ENCODE results near the gene IL6R.

The IL6R gene

DNA sequence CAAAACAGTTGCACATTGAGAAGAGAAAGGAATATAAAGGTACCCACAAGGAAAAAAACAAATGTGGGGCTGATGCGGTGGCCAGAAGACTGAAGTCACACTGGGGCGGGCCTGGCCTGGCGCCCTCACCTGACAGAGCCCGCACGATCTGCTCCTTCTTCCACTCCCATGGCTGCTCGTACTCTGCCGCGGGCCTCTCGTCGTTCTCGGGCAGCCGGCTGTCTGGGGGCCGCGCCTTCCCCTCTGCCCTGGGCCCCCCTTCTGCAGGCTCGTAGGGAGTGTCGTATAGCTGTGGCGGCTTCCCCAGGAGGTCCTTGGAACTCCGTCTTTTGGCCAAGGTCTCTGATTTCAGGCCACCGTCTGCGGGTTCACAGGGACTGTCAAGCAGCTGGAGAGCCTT is 83.8 kb downstream of the IL6R start:
- Histone ChIP-seq H3K4me3 (ENCODE audit: extremely low read depth, insufficient read depth, low read length, poor library complexity, severe bottlenecking) (no peak overlapping the region), H3K4me1 (ENCODE audit: control insufficient read depth, insufficient read depth, low read length, poor library complexity, severe bottlenecking) (peaks cover 9% of the 10 kb centered on the region), H3K27ac (ENCODE audit: low read depth, low read length, severe bottlenecking) (no peak overlapping the region), H3K9me3 (ENCODE audit: control insufficient read depth, low read length) (no peaks in the 10 kb centered on the region), H3K36me3 (ENCODE audit: control insufficient read depth, insufficient read depth, low read length) (no peaks in the 10 kb centered on the region)
- WGBS, 2 experiments (ENCODE audit: insufficient coverage in 2 of 2): 85 to 90% methylated on average over 18 to 20 of the region's 20 CpGs

DNA sequence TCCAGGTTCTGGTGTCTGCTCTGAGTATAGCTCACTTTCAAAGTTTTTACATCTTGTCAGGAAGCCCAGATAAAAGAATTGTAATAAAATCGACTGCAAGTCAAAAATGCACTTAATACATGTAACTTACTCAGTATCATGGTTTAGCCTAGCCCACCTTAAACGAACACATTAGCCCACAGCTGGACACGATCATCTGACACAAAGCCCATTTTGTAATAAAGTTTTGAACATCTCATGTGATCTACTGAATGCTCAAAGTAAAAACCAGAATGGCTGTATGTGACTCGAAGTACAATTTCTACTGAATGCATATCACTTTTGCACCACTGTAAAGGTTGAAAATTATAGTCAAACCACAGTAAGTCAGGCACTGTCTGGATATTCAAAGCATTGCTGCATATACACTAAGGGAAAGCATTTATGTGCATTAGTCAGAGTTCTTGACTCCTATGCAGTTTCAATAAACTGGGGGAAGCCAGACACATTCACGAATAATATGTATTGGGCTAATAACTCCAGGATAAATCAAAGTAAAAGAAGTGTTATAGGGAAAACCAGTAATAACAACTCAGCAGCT is 84.6 kb downstream of the IL6R start:
- H3K9me3 ChIP-seq (ENCODE audit: control insufficient read depth, low read length): no peaks in the 10 kb centered on the region
- WGBS, 2 experiments (ENCODE audit: insufficient coverage in 2 of 2): 90 to 93% methylated on average over 3 to 4 of the region's 5 CpGs
- H3K36me3 ChIP-seq (ENCODE audit: control insufficient read depth, insufficient read depth, low read length): no peaks in the 10 kb centered on the region

GRCh38 chr1:154490317-154490716 is 85.2 kb downstream of the IL6R start:
- WGBS, 2 experiments (ENCODE audit: insufficient coverage in 2 of 2): 80 to 85% methylated on average over 1 of the region's 1 CpG
- H3K27ac ChIP-seq (ENCODE audit: low read depth, low read length, severe bottlenecking): no peak overlapping the region
- no peaks in the 10 kb centered on the region for H3K9me3 ChIP-seq (ENCODE audit: control insufficient read depth, low read length)
- H3K4me1 ChIP-seq (ENCODE audit: control insufficient read depth, insufficient read depth, low read length, poor library complexity, severe bottlenecking): peaks cover 7% of the 10 kb centered on the region
- H3K36me3 ChIP-seq (ENCODE audit: control insufficient read depth, insufficient read depth, low read length): no peaks in the 10 kb centered on the region
- H3K4me3 ChIP-seq (ENCODE audit: extremely low read depth, insufficient read depth, low read length, poor library complexity, severe bottlenecking): no peak overlapping the region

More for the DNA sequence above, 84.6 kb downstream of the IL6R start:
- H3K4me1 ChIP-seq (ENCODE audit: control insufficient read depth, insufficient read depth, low read length, poor library complexity, severe bottlenecking): peaks cover 9% of the 10 kb centered on the region
- H3K4me3 ChIP-seq (ENCODE audit: extremely low read depth, insufficient read depth, low read length, poor library complexity, severe bottlenecking): no peak overlapping the region
- H3K27ac ChIP-seq (ENCODE audit: low read depth, low read length, severe bottlenecking): no peak overlapping the region

DNA sequence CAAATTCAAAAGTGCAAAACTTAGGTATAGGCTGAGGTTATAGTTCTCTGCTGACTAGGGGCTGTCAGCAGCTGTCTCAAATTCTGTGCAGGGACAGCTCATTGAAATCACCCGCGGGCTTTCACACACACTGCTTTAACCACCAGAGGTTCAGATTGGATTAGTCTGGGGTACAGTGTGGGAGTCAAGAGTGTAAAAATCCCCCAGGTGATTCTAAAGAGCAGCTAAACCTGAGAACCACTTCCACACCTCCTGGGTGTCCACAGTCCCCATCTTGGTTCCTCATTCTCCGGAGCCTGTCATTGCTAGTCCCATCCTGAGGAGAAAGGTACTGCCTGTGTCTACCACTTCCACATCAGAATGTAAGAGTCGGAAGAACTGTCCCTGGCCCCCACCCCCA is 87.0 kb downstream of the IL6R start:
- H3K27ac ChIP-seq (ENCODE audit: low read depth, low read length, severe bottlenecking): no peak overlapping the region
- H3K36me3 ChIP-seq (ENCODE audit: control insufficient read depth, insufficient read depth, low read length): no peaks in the 10 kb centered on the region
- H3K9me3 ChIP-seq (ENCODE audit: control insufficient read depth, low read length): no peaks in the 10 kb centered on the region
- no peak overlapping the region for H3K4me3 ChIP-seq (ENCODE audit: extremely low read depth, insufficient read depth, low read length, poor library complexity, severe bottlenecking)
- 83 to 100% methylated on average over 1 of the region's 4 CpGs for WGBS, 2 experiments (ENCODE audit: insufficient coverage in 2 of 2)
- peaks cover 14% of the 10 kb centered on the region for H3K4me1 ChIP-seq (ENCODE audit: control insufficient read depth, insufficient read depth, low read length, poor library complexity, severe bottlenecking)

- WGBS, 2 experiments (ENCODE audit: insufficient coverage in 2 of 2): 5 to 15% methylated on average over 4 to 7 of the region's 8 CpGs
- H3K9me3 ChIP-seq (ENCODE audit: control insufficient read depth, low read length): no peaks in the 10 kb centered on the region
- H3K36me3 ChIP-seq (ENCODE audit: control insufficient read depth, insufficient read depth, low read length): no peaks in the 10 kb centered on the region
- H3K4me1 ChIP-seq (ENCODE audit: control insufficient read depth, insufficient read depth, low read length, poor library complexity, severe bottlenecking): peaks cover 19% of the 10 kb centered on the region
- H3K4me3 ChIP-seq (ENCODE audit: extremely low read depth, insufficient read depth, low read length, poor library complexity, severe bottlenecking): no peak overlapping the region
- H3K27ac ChIP-seq (ENCODE audit: low read depth, low read length, severe bottlenecking): no peak overlapping the region
Observed at GRCh38 chr1:154493276-154493675, 88.1 kb downstream of the IL6R start.

DNA sequence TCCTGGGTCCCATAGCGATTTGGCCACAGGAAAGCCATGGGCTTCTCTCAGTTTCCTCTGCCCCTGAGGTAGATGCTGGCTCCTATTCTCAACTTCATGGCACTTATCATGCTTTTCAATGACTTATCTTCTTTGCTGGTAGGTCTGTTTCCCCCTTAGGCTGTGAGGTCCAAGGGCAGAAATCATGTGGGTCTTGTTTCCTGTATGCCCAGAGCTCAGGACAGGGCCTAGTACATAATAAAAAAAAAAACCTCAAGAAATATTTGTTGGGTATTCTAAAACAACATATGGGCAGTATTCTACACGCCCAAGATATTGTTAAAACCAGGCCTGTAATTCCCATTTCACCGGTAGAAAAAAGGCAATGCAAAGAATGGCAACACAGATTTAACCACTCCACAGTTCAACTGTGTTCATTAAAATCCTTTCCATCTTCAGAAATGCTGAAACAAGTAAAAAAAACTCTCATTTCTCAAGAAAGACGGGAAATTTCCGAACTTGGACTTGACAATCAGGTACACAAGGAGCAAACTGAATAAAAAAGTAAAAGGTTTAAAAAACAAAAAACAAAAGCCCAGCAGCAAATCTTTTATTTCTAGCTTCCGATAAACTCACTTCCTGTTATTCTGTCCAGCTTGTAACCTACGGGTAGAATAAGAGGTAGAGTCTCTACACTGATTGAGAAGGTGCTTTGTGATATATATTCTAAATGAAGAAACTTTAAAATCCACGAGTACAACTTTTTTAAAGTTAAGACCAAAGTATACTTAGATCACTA is 90.5 kb downstream of the IL6R start:
- Histone ChIP-seq H3K9me3 (ENCODE audit: control insufficient read depth, low read length) (no peaks in the 10 kb centered on the region), H3K36me3 (ENCODE audit: control insufficient read depth, insufficient read depth, low read length) (no peaks in the 10 kb centered on the region), H3K4me3 (ENCODE audit: extremely low read depth, insufficient read depth, low read length, poor library complexity, severe bottlenecking) (no peak overlapping the region), H3K4me1 (ENCODE audit: control insufficient read depth, insufficient read depth, low read length, poor library complexity, severe bottlenecking) (peaks cover 19% of the 10 kb centered on the region), H3K27ac (ENCODE audit: low read depth, low read length, severe bottlenecking) (no peak overlapping the region)
- WGBS, 2 experiments (ENCODE audit: insufficient coverage in 2 of 2): 93 to 100% methylated on average over 2 to 3 of the region's 8 CpGs

- no peaks in the 10 kb centered on the region for H3K36me3 ChIP-seq (ENCODE audit: control insufficient read depth, insufficient read depth, low read length)
- H3K27ac ChIP-seq (ENCODE audit: low read depth, low read length, severe bottlenecking): peak overlapping the region; percentile 80
- no peaks in the 10 kb centered on the region for H3K9me3 ChIP-seq (ENCODE audit: control insufficient read depth, low read length)
- H3K4me1 ChIP-seq (ENCODE audit: control insufficient read depth, insufficient read depth, low read length, poor library complexity, severe bottlenecking): peaks cover 19% of the 10 kb centered on the region
- no peak overlapping the region for H3K4me3 ChIP-seq (ENCODE audit: extremely low read depth, insufficient read depth, low read length, poor library complexity, severe bottlenecking)
- 70 to 93% methylated on average over 3 of the region's 5 CpGs for WGBS, 2 experiments (ENCODE audit: insufficient coverage in 2 of 2)
Observed at GRCh38 chr1:154496383-154496782, 91.2 kb downstream of the IL6R start.

DNA sequence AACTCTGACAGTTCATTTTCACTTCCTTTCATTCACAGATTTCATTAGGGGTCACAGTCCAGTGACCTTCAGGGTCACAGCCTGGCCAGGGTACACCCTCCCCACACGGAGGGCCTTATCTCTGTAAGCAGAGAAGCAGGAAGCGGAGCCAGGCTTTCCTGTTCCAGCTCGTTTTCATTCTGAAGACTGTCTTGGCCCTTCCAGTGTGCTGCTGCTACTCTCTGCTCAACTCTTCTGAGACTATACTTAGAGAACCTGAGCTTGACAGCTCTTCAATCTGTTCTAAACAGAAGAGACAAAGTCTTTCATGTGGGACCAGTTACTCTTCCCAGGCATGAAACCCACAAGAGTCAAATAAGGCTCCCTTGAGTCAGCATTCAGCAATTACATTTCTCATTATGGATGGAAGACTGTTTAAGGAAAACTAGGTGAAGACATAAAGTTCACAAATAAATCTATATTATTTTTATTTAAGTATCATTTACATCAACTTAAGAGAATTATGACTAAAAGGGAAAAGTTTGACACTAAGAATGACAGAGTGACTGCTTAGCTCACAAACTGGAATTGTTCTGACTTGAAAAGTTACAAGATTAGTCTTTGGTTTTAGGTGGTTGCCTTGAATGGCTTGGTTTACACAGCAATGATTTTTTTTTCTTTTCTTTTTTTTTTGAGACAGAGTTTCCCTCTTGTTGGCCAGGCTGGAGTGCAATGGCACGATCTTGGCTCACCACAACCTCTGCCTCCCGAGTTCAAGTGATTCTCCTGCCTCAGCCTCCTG is 92.1 kb downstream of the IL6R start:
- no peak overlapping the region for H3K4me3 ChIP-seq (ENCODE audit: extremely low read depth, insufficient read depth, low read length, poor library complexity, severe bottlenecking)
- no peaks in the 10 kb centered on the region for H3K9me3 ChIP-seq (ENCODE audit: control insufficient read depth, low read length)
- no peaks in the 10 kb centered on the region for H3K36me3 ChIP-seq (ENCODE audit: control insufficient read depth, insufficient read depth, low read length)
- peak overlapping the region; percentile 80 for H3K27ac ChIP-seq (ENCODE audit: low read depth, low read length, severe bottlenecking)
- peaks cover 19% of the 10 kb centered on the region for H3K4me1 ChIP-seq (ENCODE audit: control insufficient read depth, insufficient read depth, low read length, poor library complexity, severe bottlenecking)
- 10 to 52% methylated on average over 3 to 5 of the region's 5 CpGs for WGBS, 2 experiments (ENCODE audit: insufficient coverage in 2 of 2)

DNA sequence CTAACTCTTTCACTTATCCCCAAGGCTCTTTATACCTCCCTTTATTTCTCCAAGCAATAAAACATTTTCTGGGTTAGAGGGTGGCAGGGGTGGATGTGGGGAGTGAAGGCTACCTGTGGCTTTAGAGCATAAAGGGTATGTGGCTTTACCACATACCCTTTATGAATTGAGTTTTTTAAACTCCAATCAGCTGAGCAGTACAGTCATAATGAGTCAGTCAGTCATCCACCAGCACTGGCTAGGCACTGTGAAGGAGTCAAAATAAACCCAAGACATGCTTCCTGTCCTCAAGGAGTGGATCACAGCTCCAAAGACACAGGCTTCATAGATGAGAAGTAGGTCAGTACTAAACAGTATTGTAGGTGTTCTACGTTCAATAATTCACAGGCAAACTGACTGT is 94.3 kb downstream of the IL6R start:
- WGBS, 2 experiments (ENCODE audit: insufficient coverage in 2 of 2): no CpG with 5 or more reads among the region's 1 CpG
- Histone ChIP-seq H3K27ac (ENCODE audit: low read depth, low read length, severe bottlenecking) (no peak overlapping the region), H3K4me3 (ENCODE audit: extremely low read depth, insufficient read depth, low read length, poor library complexity, severe bottlenecking) (no peak overlapping the region), H3K4me1 (ENCODE audit: control insufficient read depth, insufficient read depth, low read length, poor library complexity, severe bottlenecking) (peaks cover 12% of the 10 kb centered on the region), H3K36me3 (ENCODE audit: control insufficient read depth, insufficient read depth, low read length) (no peaks in the 10 kb centered on the region), H3K9me3 (ENCODE audit: control insufficient read depth, low read length) (no peaks in the 10 kb centered on the region)

DNA sequence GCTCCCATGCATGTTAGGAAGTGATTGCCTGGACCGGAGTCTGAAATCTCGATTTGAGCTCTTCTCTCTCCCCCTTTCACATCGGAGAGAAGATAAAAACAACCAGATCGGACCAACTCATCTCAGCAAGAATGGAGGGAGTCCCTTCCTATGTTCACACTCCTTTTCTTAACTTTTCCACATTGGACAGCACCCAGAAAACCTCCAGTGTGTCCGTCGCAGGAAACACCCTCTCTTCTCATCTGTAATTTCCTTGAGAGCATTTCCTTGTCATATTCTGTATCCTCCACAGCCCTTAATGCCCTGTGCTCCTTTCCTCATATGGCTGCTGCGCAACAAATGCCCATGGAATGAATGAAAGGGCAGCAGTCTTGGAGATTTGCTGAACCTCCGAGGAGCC is 95.4 kb downstream of the IL6R start:
- peak overlapping the region; percentile 41 for H3K4me3 ChIP-seq (ENCODE audit: extremely low read depth, insufficient read depth, low read length, poor library complexity, severe bottlenecking)

More for the DNA sequence above, 95.4 kb downstream of the IL6R start:
- H3K9me3 ChIP-seq (ENCODE audit: control insufficient read depth, low read length): no peaks in the 10 kb centered on the region
- no peaks in the 10 kb centered on the region for H3K36me3 ChIP-seq (ENCODE audit: control insufficient read depth, insufficient read depth, low read length)
- H3K27ac ChIP-seq (ENCODE audit: low read depth, low read length, severe bottlenecking): no peak overlapping the region
- 92 to 93% methylated on average over 7 of the region's 8 CpGs for WGBS, 2 experiments (ENCODE audit: insufficient coverage in 2 of 2)
- H3K4me1 ChIP-seq (ENCODE audit: control insufficient read depth, insufficient read depth, low read length, poor library complexity, severe bottlenecking): peaks cover 12% of the 10 kb centered on the region

All from mesodermal cell (in vitro differentiated cells).